ENCODE measurements around the gene GPR61. TPM values are rescaled to one million over a fixed set of nuclear protein-coding genes. Genes with fewer than 3 reads are reported as not detected.

Gene GPR61
- total RNA-seq, 1 donor, result under 0.01 TPM

- no peak overlapping the region for H3K4me3 ChIP-seq (ENCODE audit: low read depth, low read length)
- no peak for TF ChIP-seq CTCF (IDR thresholded peaks at IDR 0.05; ENCODE audit: insufficient read depth, low read length)
- DNase-seq (ENCODE audit: low read depth), result no peak
Observed at GRCh38 chr1:109521002-109521951, 18.4 kb upstream of the GPR61 start.

- TF ChIP-seq CTCF (IDR thresholded peaks at IDR 0.05; ENCODE audit: insufficient read depth, low read length), result no peak
- no peak overlapping the region for H3K4me3 ChIP-seq (ENCODE audit: low read depth, low read length)
- DNase-seq (ENCODE audit: low read depth), result no peak
Observed at GRCh38 chr1:109522026-109522425, 17.6 kb upstream of the GPR61 start.

- TF ChIP-seq CTCF (IDR thresholded peaks at IDR 0.05; ENCODE audit: insufficient read depth, low read length), result no peak
- no peak overlapping the region for H3K4me3 ChIP-seq (ENCODE audit: low read depth, low read length)
- DNase-seq (ENCODE audit: low read depth), result no peak
Observed at GRCh38 chr1:109523706-109524105, 16.0 kb upstream of the GPR61 start.

- no peak for TF ChIP-seq CTCF (IDR thresholded peaks at IDR 0.05; ENCODE audit: insufficient read depth, low read length)
- H3K4me3 ChIP-seq (ENCODE audit: low read depth, low read length), result no peak overlapping the region
- DNase-seq (ENCODE audit: low read depth), result no peak
Observed at GRCh38 chr1:109527098-109527811, 12.4 kb upstream of the GPR61 start.

- TF ChIP-seq CTCF (IDR thresholded peaks at IDR 0.05; ENCODE audit: insufficient read depth, low read length), result no peak
- no peak overlapping the region for H3K4me3 ChIP-seq (ENCODE audit: low read depth, low read length)
- no peak for DNase-seq (ENCODE audit: low read depth)
Observed at GRCh38 chr1:109527846-109528695, 11.6 kb upstream of the GPR61 start.

GRCh38 chr1:109528712-109529111, 11.0 kb upstream of the GPR61 start:
- H3K4me3 ChIP-seq (ENCODE audit: low read depth, low read length), result no peak overlapping the region
- DNase-seq (ENCODE audit: low read depth), result no peak
- TF ChIP-seq CTCF (IDR thresholded peaks at IDR 0.05; ENCODE audit: insufficient read depth, low read length), result no peak

Measured in fibroblast of the aortic adventitia (primary cell).